Small intestine (tissue), 7 donors: ENCODE results near the gene CD8A. TPM values are rescaled to one million over a fixed set of nuclear protein-coding genes. Genes with fewer than 3 reads are reported as not detected.

Experiments
- DNase-seq, 2 donors: peaks; one replicate each; pipeline versions ENCODE4 v3.0.0 to v3.0.0-alpha.2; 2013
- FAIRE-seq: peaks from 2 replicates; lab custom pipeline; 2012; peaks lifted over from hg19 to GRCh38; lab: Jason Lieb, UNC
- H3K27ac ChIP-seq, 3 donors: one replicate each; pipeline ENCODE4 v1.5.1; 2013; ENCODE audit warnings: low read length in 2 of 3, mild to moderate bottlenecking in 2 of 3, control low read depth in 1 of 3, inconsistent platforms in 1 of 3, low read depth in 1 of 3, moderate library complexity in 1 of 3
- H3K27me3 ChIP-seq, 3 donors: one replicate each; pipeline ENCODE4 v1.6.1; 2013; ENCODE audit warnings: low read length in 3 of 3, inconsistent platforms in 1 of 3; ENCODE audit not compliant: control insufficient read depth in 3 of 3, insufficient read depth in 3 of 3
- H3K36me3 ChIP-seq, 3 donors: one replicate each; pipeline ENCODE4 v1.6.1; 2013; ENCODE audit warnings: low read length in 3 of 3, inconsistent platforms in 1 of 3, low read depth in 1 of 3, mild to moderate bottlenecking in 1 of 3, moderate library complexity in 1 of 3; ENCODE audit not compliant: control insufficient read depth in 3 of 3, insufficient read depth in 2 of 3
- H3K4me1 ChIP-seq, 3 donors: one replicate each; pipeline ENCODE4 v1.6.1; 2013; ENCODE audit warnings: low read length in 2 of 3, inconsistent platforms in 1 of 3, low read depth in 1 of 3, mild to moderate bottlenecking in 1 of 3, moderate library complexity in 1 of 3; ENCODE audit not compliant: control insufficient read depth in 3 of 3, insufficient read depth in 2 of 3
- H3K4me3 ChIP-seq, 3 donors: one replicate each; pipeline ENCODE4 v1.5.1; 2013; ENCODE audit warnings: low read length in 3 of 3, control low read depth in 1 of 3, inconsistent platforms in 1 of 3, low read depth in 1 of 3, mild to moderate bottlenecking in 1 of 3, moderate library complexity in 1 of 3
- H3K9me3 ChIP-seq, 2 donors: one replicate each; pipeline ENCODE4 v1.6.1; 2013; ENCODE audit warnings: low read depth in 1 of 2, low read length in 1 of 2; ENCODE audit not compliant: control insufficient read depth in 2 of 2, insufficient read depth in 1 of 2
- WGBS, 3 donors: extraction: QIAGEN DNeasy Blood & Tissue Kit; methylation state at CpG; one replicate each; pipeline ENCODE4 v1.1.7; 2013; 5-methylcytosine and 5-hydroxymethylcytosine counted together
- polyA plus RNA-seq, 4 donors: library from polyadenylated mRNA; stranded (reverse) in 3 of 4; unstranded in 1 of 4; fragments of 200-250 nt in 3 of 4; fragments of 120-200 nt in 1 of 4; gene quantifications; one replicate each; pipeline versions ENCODE4 v1.2.1 to v1.2.3, GENCODE V29; 2013
- donor health status: healthy with polysubstance abuse.
- donor health status: control.
- donor health status: control.
- donor health status: Bipolar disorder and iron deficiency.
- donor health status: healthy.

CD8A gene
- polyA plus RNA-seq, 4 donors, result 1.8 to 13.0 (median 2.8) TPM

DNA sequence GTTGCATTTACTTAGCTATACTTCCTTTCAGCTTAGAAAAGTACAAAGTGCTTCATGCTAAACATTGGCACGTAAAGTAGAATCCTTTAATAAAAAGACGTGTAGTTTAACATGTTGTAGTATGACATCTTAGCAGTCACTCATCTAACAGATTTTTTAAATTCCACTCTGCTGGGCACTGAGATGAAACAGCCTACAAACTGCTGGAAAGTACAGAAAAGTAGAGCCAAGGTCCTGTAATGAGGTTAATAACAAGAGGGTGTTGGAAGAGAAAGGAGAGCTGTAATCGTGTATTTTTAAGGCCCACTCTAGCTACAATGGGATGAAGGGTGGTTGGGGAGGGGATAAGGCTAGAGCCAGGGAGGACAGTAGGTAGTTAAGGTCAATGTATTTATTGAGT is 10.7 kb downstream of the CD8A start:
- no peaks in the 10 kb centered on the region for H3K9me3 ChIP-seq
- DNase-seq (no peak), FAIRE-seq (no peak)
- WGBS, 3 donors, result 57 to 80% (median 72%) methylated on average over 3 of the region's 3 CpGs
- peaks cover under 1 to 6% (median 5%) of the 10 kb centered on the region in 3 donors for H3K36me3 ChIP-seq
- H3K4me1 ChIP-seq, result no peaks in the 10 kb centered on the region
- H3K4me3 ChIP-seq, result no peak overlapping the region
- no peaks in the 10 kb centered on the region for H3K27me3 ChIP-seq
- no peak overlapping the region for H3K27ac ChIP-seq

DNA sequence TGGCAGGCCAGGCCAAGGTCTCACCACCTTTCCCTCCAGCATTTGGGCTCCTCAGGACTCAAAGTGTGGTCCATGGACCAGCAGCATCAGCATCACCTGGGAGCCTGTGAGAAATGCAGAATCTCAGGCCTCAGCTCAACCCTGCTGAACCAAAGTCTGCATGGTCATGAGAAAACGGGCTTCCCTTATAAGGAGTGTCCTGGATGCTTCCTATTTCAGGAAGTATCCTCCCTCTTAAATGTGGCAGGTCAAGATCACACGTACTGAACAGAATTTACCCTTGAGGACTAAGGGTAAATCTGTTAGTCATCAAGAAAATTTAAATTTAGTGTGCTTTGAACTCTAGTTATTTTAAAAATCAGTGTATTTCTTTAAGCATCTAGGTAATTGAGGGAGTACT is 11.8 kb downstream of the CD8A start:
- DNase-seq, result no peak
- no peaks in the 10 kb centered on the region for H3K9me3 ChIP-seq
- FAIRE-seq, result no peak
- no peak overlapping the region for H3K27ac ChIP-seq
- no peak overlapping the region for H3K4me3 ChIP-seq
- 38 to 61% (median 40%) methylated on average over 2 of the region's 2 CpGs for WGBS, 3 donors
- peaks cover 3 to 10% (median 9%) of the 10 kb centered on the region in 3 donors for H3K36me3 ChIP-seq
- no peaks in the 10 kb centered on the region for H3K4me1 ChIP-seq
- H3K27me3 ChIP-seq, result no peaks in the 10 kb centered on the region

DNA sequence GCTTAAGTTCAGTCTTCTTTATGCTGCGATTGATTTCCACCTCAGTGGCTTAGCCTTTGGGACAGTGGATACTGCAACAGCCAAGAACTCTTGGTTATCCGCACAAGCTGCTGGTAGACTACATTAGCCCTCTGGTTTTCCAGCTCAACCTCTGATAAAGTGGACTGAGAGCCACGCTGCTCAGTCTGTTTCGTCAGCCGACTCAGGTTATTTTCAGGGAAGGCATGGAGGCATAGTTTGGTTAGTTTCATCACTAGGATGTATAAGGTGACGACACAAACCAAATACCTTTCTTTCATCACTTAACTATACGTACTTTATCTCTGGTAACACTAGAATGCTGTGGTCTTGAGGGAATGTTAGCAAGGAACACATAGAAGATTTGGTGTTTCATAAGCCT is 14.2 kb downstream of the CD8A start:
- FAIRE-seq, result no peak
- H3K9me3 ChIP-seq, result no peaks in the 10 kb centered on the region
- H3K4me1 ChIP-seq, result no peaks in the 10 kb centered on the region
- H3K4me3 ChIP-seq, result no peak overlapping the region
- DNase-seq, result no peak
- no peak overlapping the region for H3K27ac ChIP-seq
- peaks cover 3 to 21% (median 15%) of the 10 kb centered on the region in 3 donors for H3K36me3 ChIP-seq
- WGBS, 3 donors, result 93 to 96% (median 96%) methylated on average over 7 of the region's 7 CpGs
- no peaks in the 10 kb centered on the region for H3K27me3 ChIP-seq

DNA sequence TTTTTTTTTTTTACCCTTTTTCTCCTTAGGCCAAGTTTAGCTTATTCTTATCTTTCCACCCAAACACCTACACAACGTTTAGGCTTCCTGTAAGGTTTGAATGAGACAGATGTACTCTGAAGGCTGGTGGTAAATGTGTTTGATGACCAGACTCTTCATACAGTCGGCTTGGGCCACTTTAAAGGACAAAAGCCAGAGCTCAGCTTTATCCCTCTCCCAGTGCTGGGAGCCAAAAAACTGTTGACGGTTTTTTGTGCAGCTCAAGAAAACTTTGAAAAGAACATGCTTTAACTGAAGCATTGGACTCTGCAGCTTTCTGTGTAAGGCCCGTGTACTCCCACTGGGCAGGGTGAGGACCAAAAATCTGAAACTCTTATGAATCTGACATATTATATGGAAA is 15.4 kb downstream of the CD8A start:
- Histone ChIP-seq H3K36me3 (peaks cover 3 to 21% (median 18%) of the 10 kb centered on the region in 3 donors), H3K4me1 (no peaks in the 10 kb centered on the region), H3K4me3 (no peak overlapping the region), H3K27ac (no peak overlapping the region), H3K9me3 (no peaks in the 10 kb centered on the region), H3K27me3 (no peaks in the 10 kb centered on the region)
- 40 to 51% (median 49%) methylated on average over 4 of the region's 4 CpGs for WGBS, 3 donors
- DNase-seq, result no peak
- FAIRE-seq, result no peak

DNA sequence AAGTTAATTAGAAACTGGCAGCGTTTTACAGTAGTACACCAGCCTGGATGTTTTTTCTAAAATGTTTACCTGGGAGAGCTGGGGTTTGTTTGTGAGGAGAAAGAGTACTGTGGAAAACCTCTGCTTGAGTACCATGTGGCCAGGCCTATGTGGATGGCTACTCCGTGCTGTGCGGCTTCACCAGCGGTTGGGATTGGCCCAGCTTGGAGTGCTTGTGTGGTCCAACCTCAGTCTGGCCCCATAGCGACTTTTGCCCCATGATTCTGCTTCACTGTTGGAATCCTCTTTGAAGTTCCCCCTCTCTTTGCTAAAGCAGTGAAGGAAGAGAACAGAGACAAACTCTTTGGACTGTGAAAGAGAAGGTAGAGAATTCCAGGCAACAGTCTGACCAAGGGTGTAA is 15.9 kb downstream of the CD8A start:
- H3K4me1 ChIP-seq, result no peaks in the 10 kb centered on the region
- WGBS, 3 donors, result 71 to 77% (median 73%) methylated on average over 5 of the region's 5 CpGs
- H3K9me3 ChIP-seq, result no peaks in the 10 kb centered on the region
- H3K4me3 ChIP-seq, result no peak overlapping the region
- H3K27me3 ChIP-seq, result no peaks in the 10 kb centered on the region
- H3K36me3 ChIP-seq, result peaks cover 3 to 21% (median 18%) of the 10 kb centered on the region in 3 donors
- peak overlapping the region in 1 of 3 donors; percentile 8 for H3K27ac ChIP-seq
- FAIRE-seq, result no peak
- DNase-seq, result no peak

DNA sequence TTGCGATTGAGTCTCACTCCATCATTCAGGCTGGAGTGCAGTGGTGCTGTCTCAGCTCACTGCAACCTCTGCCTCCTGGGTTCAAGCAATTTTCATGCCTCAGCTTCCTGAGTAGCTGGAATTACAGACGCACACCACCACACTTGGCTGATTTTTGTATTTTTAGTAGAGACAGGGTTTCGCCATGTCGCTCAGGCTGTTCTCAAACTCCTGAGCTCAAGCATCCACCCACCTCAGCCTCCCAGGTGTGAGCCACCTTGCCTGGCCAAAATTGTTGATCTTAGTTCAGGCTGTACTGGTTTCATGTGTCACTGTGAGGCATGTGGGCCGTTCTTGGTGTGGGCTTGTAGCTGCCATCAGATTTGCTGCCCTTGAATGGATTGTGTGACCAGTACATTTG is 18.1 kb downstream of the CD8A start:
- Histone ChIP-seq H3K27ac (no peak overlapping the region), H3K9me3 (no peaks in the 10 kb centered on the region), H3K36me3 (peaks cover 3 to 32% (median 21%) of the 10 kb centered on the region in 3 donors), H3K4me1 (no peaks in the 10 kb centered on the region), H3K27me3 (no peaks in the 10 kb centered on the region), H3K4me3 (no peak overlapping the region)
- DNase-seq, result no peak
- WGBS, 3 donors, result 70 to 75% (median 71%) methylated on average over 5 of the region's 5 CpGs
- no peak for FAIRE-seq

DNA sequence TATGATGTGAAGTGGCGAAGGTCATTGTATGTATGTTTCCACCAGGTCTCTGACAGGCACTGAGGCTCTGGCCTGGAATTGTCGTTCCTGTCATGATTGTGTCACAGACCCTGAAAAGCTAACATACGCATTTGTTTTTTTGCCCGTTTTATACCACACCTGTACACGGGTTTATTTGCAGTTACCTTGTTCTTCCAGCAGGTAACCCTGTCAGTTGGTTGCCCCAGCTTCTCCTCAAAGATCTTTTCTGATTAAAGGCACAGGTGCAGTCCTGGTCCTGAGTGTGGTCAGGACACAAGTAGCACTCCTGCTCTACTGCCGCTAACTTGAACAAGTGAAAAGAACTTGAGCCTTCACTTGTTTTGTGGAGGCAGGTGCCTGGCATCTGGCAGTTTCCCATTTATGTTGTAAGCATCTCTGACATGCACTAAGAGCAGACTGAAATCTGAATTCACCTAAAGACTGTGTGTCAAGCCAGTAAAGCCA is 19.9 kb downstream of the CD8A start:
- FAIRE-seq (no peak), DNase-seq (no peak)
- Histone ChIP-seq H3K36me3 (peaks cover 3 to 40% (median 23%) of the 10 kb centered on the region in 3 donors), H3K9me3 (no peaks in the 10 kb centered on the region), H3K4me1 (no peaks in the 10 kb centered on the region), H3K27ac (no peak overlapping the region), H3K4me3 (no peak overlapping the region), H3K27me3 (no peaks in the 10 kb centered on the region)
- WGBS, 3 donors, result 84 to 90% (median 84%) methylated on average over 6 of the region's 6 CpGs

DNA sequence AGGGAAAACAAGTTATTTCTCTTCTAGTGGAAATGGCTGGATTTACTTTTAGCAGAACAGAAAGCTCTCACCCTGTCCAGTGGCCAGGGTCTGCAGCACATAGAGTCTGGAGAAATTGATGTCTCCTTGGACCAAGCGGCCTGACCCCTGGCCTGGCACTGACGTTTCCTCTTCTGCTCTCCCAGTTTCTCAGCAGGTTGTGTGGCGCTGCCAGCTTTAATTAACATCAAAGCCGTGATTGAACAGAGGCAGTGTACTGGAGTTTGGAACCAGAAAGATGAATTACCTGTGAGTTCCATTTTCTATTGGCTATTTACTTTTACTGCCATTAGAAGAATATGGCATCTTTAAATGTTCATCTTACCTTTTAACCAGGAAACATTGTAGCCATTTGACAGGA is 20.9 kb downstream of the CD8A start:
- DNase-seq (no peak), FAIRE-seq (no peak)
- 59 to 74% (median 64%) methylated on average over 4 of the region's 4 CpGs for WGBS, 3 donors
- no peak overlapping the region for H3K4me3 ChIP-seq
- H3K9me3 ChIP-seq, result no peaks in the 10 kb centered on the region
- no peaks in the 10 kb centered on the region for H3K27me3 ChIP-seq
- peaks cover 1 to 37% (median 20%) of the 10 kb centered on the region in 3 donors for H3K36me3 ChIP-seq
- no peak overlapping the region for H3K27ac ChIP-seq
- H3K4me1 ChIP-seq, result no peaks in the 10 kb centered on the region
